ENCODE data around the gene CMIP. TPM values are rescaled to one million over a fixed set of nuclear protein-coding genes. Genes with fewer than 3 reads are reported as not detected.

The CMIP gene
- total RNA-seq, 4 donors from 2014 or later: 14.5 to 24.6 (median 21.0) TPM

- WGBS: 87% methylated on average over 15 of the region's 15 CpGs
- intact Hi-C loops (cut with DNase I): no loop called here
- DNase-seq (ENCODE audit: extremely low spot score): no peak
- Histone ChIP-seq H3K4me1 (peaks cover 0 to 13% (median 11%) of the 10 kb centered on the region in 4 donors), H3K36me3 (peaks cover 0 to 4% (median 2%) of the 10 kb centered on the region in 4 donors), H3K9me3 (no peaks in the 10 kb centered on the region), H3K4me3 (no peak overlapping the region), H3K27ac (replicated peaks in 1 of 4) (no peak overlapping the region), H3K27me3 (no peaks in the 10 kb centered on the region)
- TF ChIP-seq POLR2A (IDR thresholded peaks at IDR 0.05; ENCODE audit: low read depth) (no peak), CTCF (IDR thresholded peaks at IDR 0.05) (no peak), POLR2AphosphoS5 (IDR thresholded peaks at IDR 0.05) (no peak), EP300 (IDR thresholded peaks at IDR 0.05) (no peak)
These were observed 193.0 kb downstream of the CMIP start for GRCh38 chr16:81637336-81638235.

DNA sequence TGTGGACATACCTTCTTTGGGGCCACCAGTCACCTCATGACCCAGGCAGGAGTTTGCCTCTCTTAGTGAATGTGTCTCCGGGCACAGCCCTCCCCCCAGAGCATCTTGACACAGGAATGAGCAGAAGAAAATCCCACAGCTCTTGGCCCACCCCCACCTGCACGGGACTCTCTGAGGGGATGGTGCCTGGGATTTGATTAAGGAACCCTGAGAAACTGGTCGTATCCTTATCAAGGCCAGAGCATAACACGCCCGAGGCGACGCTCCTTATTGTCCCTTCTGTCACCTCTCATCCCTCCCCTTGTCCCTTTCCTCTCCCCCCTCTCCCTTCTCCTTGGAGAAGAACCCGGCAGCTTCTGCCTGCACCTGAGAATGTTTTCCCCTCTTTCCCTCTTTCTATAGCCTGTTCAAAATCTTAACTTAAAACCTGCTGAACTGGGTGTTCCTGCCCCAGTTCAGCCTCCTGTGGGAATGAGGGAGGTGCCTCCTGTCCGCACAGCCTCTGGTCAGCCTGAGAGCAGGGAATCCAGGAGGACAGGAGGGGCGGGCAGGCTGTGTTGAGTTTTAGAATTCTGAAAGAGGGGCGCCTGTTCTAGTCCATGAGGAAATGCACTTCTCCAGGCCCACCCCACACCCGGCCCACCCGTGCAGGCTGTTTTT, 193.8 kb downstream of the CMIP start:
- no peak overlapping the region for H3K27ac ChIP-seq (replicated peaks in 1 of 4)
- TF ChIP-seq POLR2A (IDR thresholded peaks at IDR 0.05; ENCODE audit: low read depth) (no peak), EP300 (IDR thresholded peaks at IDR 0.05) (no peak), CTCF (IDR thresholded peaks at IDR 0.05) (no peak), POLR2AphosphoS5 (IDR thresholded peaks at IDR 0.05) (no peak)
- intact Hi-C loops (cut with DNase I): no loop called here
- DNase-seq (ENCODE audit: extremely low spot score): no peak
- H3K9me3 ChIP-seq: no peaks in the 10 kb centered on the region
- H3K4me3 ChIP-seq: no peak overlapping the region
- WGBS: 88% methylated on average over 11 of the region's 13 CpGs
- H3K4me1 ChIP-seq: peaks cover 0 to 5% (median 3%) of the 10 kb centered on the region in 4 donors
- peaks cover 0 to 4% (median 2%) of the 10 kb centered on the region in 4 donors for H3K36me3 ChIP-seq
- H3K27me3 ChIP-seq: no peaks in the 10 kb centered on the region

DNA sequence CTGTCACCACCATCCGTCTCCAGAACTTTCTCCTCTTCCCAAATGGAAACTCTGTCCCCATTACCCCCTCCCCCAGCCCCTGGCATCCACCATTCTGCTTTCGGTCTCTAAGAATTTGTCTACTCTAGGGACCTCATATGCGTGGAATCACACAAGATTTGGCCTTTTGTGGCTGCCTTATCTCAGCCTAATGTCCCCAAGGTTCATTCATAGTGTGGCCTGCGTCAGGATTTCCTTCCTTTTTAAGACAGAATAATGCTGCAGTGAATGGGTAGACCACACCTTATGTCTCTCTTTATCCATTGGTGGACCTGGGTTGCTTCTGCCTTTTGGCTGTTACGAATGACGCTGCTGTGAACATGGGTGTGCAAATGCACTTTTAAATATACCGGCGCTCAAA, 194.7 kb downstream of the CMIP start:
- intact Hi-C loops (cut with DNase I): no loop called here
- TF ChIP-seq CTCF (IDR thresholded peaks at IDR 0.05) (no peak), EP300 (IDR thresholded peaks at IDR 0.05) (no peak), POLR2A (IDR thresholded peaks at IDR 0.05; ENCODE audit: low read depth) (no peak)
- Histone ChIP-seq H3K4me1 (no peaks in the 10 kb centered on the region), H3K4me3 (no peak overlapping the region), H3K27me3 (no peaks in the 10 kb centered on the region), H3K9me3 (no peaks in the 10 kb centered on the region), H3K27ac (replicated peaks in 1 of 4) (no peak overlapping the region), H3K36me3 (peaks cover 0 to 4% (median 2%) of the 10 kb centered on the region in 4 donors)
- DNase-seq (ENCODE audit: extremely low spot score): no peak
- 86% methylated on average over 8 of the region's 8 CpGs for WGBS

DNA sequence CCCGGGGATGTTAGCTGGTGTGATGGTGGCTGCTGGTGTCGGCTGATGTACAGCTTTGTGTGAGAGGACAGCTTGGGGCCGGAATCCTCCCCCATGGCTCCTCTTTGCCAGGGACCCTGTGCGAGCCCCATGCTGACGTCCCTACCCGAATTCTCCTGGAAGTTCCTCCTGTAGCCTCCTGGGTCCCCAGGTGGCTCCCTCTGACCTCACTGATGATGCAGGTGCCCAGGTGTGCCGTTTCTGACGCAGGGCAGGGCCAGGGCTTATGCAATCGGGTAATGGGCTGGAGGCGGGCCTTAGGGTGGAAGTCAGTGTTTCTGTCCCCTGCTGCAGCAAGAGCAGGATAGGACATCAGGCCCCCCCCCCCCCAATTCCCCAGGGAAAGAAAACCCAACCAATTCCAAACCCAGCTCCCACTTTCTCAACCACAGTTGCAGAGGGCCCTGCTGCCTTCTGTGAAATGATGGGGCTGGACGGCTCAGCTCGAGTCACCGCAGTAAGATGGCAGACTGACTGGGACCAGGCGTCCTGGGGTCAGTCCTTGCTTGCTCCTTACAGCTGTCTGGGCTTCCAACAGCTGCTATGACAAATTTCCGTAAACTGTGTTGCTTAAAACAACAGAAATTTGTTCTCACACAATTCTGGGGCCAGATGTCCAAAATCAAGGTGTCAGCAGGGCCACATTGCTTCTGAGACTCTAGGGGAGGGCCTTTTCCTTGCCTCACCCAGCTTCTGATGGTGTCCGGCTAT, 195.5 kb downstream of the CMIP start:
- TF ChIP-seq POLR2A (IDR thresholded peaks at IDR 0.05; ENCODE audit: low read depth) (no peak), CTCF (IDR thresholded peaks at IDR 0.05) (no peak), POLR2AphosphoS5 (IDR thresholded peaks at IDR 0.05) (no peak), EP300 (IDR thresholded peaks at IDR 0.05) (no peak)
- Histone ChIP-seq H3K36me3 (peaks cover 0 to 4% (median 2%) of the 10 kb centered on the region in 4 donors), H3K27me3 (no peaks in the 10 kb centered on the region), H3K27ac (replicated peaks in 1 of 4) (no peak overlapping the region), H3K9me3 (no peaks in the 10 kb centered on the region), H3K4me1 (peaks cover 0 to 6% (median 5%) of the 10 kb centered on the region in 4 donors), H3K4me3 (no peak overlapping the region)
- intact Hi-C loops (cut with DNase I): no loop called here
- DNase-seq (ENCODE audit: extremely low spot score): no peak
- WGBS: 100% methylated on average over 6 of the region's 16 CpGs

Data from esophagus muscularis mucosa (tissue), 4 donors.